HepG2 (cell line): ENCODE data around the gene RNASE4. TPM values are rescaled to one million over a fixed set of nuclear protein-coding genes. Genes with fewer than 3 reads are reported as not detected.

Experiments
- CEBPB ChIP-seq: IDR thresholded peaks from 2 replicates; pipeline ENCODE4 v1.6.1; 2011; ENCODE audit warnings: low read depth, low read length, improper control_type of control experiment, borderline replicate concordance
- CENPT ChIP-seq: sonication (generic); formaldehyde crosslinking; IDR thresholded peaks from 2 replicates; pipeline ENCODE4 v1.8.0; 2022; ENCODE audit warnings: low read depth, mild to moderate bottlenecking, moderate library complexity, missing genetic modification reagents
- HBP1 ChIP-seq: IDR thresholded peaks from 2 replicates; pipeline ENCODE4 v1.6.1; 2016; ENCODE audit warnings: low read depth, control low read depth
- HCFC1 ChIP-seq: fragments of 150-350 bp; IDR thresholded peaks from 2 replicates; pipeline ENCODE4 v1.6.1; 2014; ENCODE audit warnings: low read depth, low read length
- KAT2B ChIP-seq: fragments of 150-350 bp; IDR thresholded peaks from 2 replicates; pipeline ENCODE4 v1.6.1; 2014; ENCODE audit warnings: low read depth, low read length, borderline replicate concordance
- KMT2A ChIP-seq: sonication (generic); formaldehyde crosslinking; IDR thresholded peaks from 2 replicates; pipeline ENCODE4 v1.4.0; 2020; ENCODE audit warnings: missing genetic modification reagents
- MBD4 ChIP-seq: IDR thresholded peaks from 2 replicates; pipeline ENCODE4 v1.6.1; 2012; ENCODE audit warnings: low read length, inconsistent platforms, borderline replicate concordance
- MBNL3 ChIP-seq: fragments of 250-450 bp; sonication (Bioruptor Pico); conservative IDR thresholded peaks from 2 replicates; pipeline ENCODE4 v1.8.0; 2022; ENCODE audit warnings: mild to moderate bottlenecking, inconsistent platforms
- NRL ChIP-seq: sonication (generic); formaldehyde crosslinking; IDR thresholded peaks from 2 replicates; pipeline ENCODE4 v1.5.0; 2020; ENCODE audit warnings: missing genetic modification reagents, mild to moderate bottlenecking, moderate library complexity, borderline replicate concordance
- SATB2 ChIP-seq: sonication (generic); formaldehyde crosslinking; IDR thresholded peaks from 2 replicates; pipeline ENCODE4 v1.5.0; 2020; ENCODE audit warnings: missing genetic modification reagents
- SNAI1 ChIP-seq: sonication (generic); formaldehyde crosslinking; IDR thresholded peaks from 2 replicates; pipeline ENCODE4 v1.5.0; 2020; ENCODE audit warnings: mild to moderate bottlenecking, missing genetic modification reagents, borderline replicate concordance
- THAP11 ChIP-seq: IDR thresholded peaks from 2 replicates; pipeline ENCODE4 v1.6.1; 2016; ENCODE audit warnings: missing biosample characterization, missing genetic modification reagents
- TSC22D2 ChIP-seq: sonication (generic); formaldehyde crosslinking; IDR thresholded peaks from 2 replicates; pipeline ENCODE4 v1.5.1; 2020; ENCODE audit warnings: missing genetic modification reagents, mild to moderate bottlenecking, borderline replicate concordance
- XRCC5 ChIP-seq: fragments of 200-400 bp; formaldehyde crosslinking; optimal IDR thresholded peaks from 2 replicates; pipeline ENCODE3; 2017; ENCODE audit warnings: mild to moderate bottlenecking, low read length
- ZNF441 ChIP-seq: sonication (generic); formaldehyde crosslinking; IDR thresholded peaks from 2 replicates; pipeline ENCODE4 v1.7.0; 2021; ENCODE audit warnings: missing genetic modification reagents, borderline replicate concordance
- ZNF558 ChIP-seq: sonication (generic); formaldehyde crosslinking; IDR thresholded peaks from 2 replicates; pipeline ENCODE4 v1.9.0; 2022; ENCODE audit warnings: mild to moderate bottlenecking, missing genetic modification reagents, borderline replicate concordance
- ZNF607 ChIP-seq: sonication (generic); formaldehyde crosslinking; IDR thresholded peaks from 2 replicates; pipeline ENCODE4 v1.5.1; 2020; ENCODE audit warnings: missing genetic modification reagents, mild to moderate bottlenecking, borderline replicate concordance
- ZNF768 ChIP-seq: sonication (generic); formaldehyde crosslinking; IDR thresholded peaks from 2 replicates; pipeline ENCODE4 v1.4.0; 2020; ENCODE audit warnings: missing genetic modification reagents
- ZNF772 ChIP-seq: sonication (generic); formaldehyde crosslinking; IDR thresholded peaks from 2 replicates; pipeline ENCODE4 v1.5.0; 2020; ENCODE audit warnings: mild to moderate bottlenecking, missing genetic modification reagents
- polyA plus RNA-seq, 8 experiments: library from polyadenylated mRNA; depleted of rRNA in 3 of 8; stranded (reverse) in 7 of 8; unstranded in 1 of 8; fragments of >200 nt; fragmentation: Illumina TruSeq in 4 of 8; extraction: Trizol in 4 of 8; gene quantifications; 2 replicates each; pipeline versions ENCODE4 v1.2.1 to v1.2.3, GENCODE V29; 2011 to 2016; ENCODE audit warnings: low read depth in 4 of 8, missing spikeins in 1 of 8, mixed read lengths in 1 of 8; ENCODE audit not compliant: insufficient read depth in 1 of 8
- total RNA-seq, 5 experiments: library from RNA; depleted of rRNA; stranded (reverse); fragments of >200 nt; fragmentation: Illumina TruSeq; extraction: Trizol; gene quantifications; 2 replicates each; pipeline ENCODE4 v1.2.3, GENCODE V29; 2016; ENCODE audit warnings: low read depth in 1 of 5
- TF ChIP-seq, protein P1 (sequence below): sonication (generic); IDR thresholded peaks from 2 replicates; pipeline ENCODE4 v1.6.1; 2016; ENCODE audit warnings: low read depth, borderline replicate concordance
- TF ChIP-seq, protein P2 (sequence below): sonication (generic); formaldehyde crosslinking; conservative IDR thresholded peaks from 2 replicates; pipeline ENCODE4 v1.4.0; 2020; ENCODE audit warnings: missing genetic modification reagents

RNASE4 gene
- total and polyA plus RNA-seq, 2 of the 13 experiments (the other 11 are each of a cell fraction or from before 2014, with no cell fraction given), result 109 to 983 TPM

GRCh38 chr14:20682435-20683124, 1.8 kb upstream of the RNASE4 start (continued):
- TF ChIP-seq ZNF558 (peak; percentile 21; the same call in 1 of the 2 replicates), ZNF607 (CRISPR knock-in tag) (peak; percentile 79), SATB2 (CRISPR knock-in tag) (no peak), ZNF768 (CRISPR knock-in tag) (peak; percentile 62; the same call in 1 of the 2 replicates), HCFC1 (peak; percentile 9; the same call in 1 of the 2 replicates), ZNF772 (CRISPR knock-in tag) (peak; percentile 79; the same call in 1 of the 2 replicates), MBNL3 (CRISPR knock-in tag) (no peak), HBP1 (CRISPR knock-in tag) (peak; percentile 26; the same call in 1 of the 2 replicates), CENPT (peak; percentile 25; the same call in 1 of the 2 replicates), KMT2A (CRISPR knock-in tag) (0 out of 2 replicates have a peak, but pooled peaks have one; percentile 0), ZNF441 (0 out of 2 replicates have a peak, but pooled peaks have one; percentile 64), MBD4 (no peak), TSC22D2 (CRISPR knock-in tag) (peak; percentile 35; the same call in 1 of the 2 replicates), CEBPB (peak; percentile 74), SNAI1 (no peak), NRL (peak; percentile 84; the same call in 1 of the 2 replicates), XRCC5 (peak; percentile 25), KAT2B (no peak), THAP11 (CRISPR knock-in tag) (peak; percentile 36; the same call in 1 of the 2 replicates)
- TF ChIP-seq, protein P1, sequence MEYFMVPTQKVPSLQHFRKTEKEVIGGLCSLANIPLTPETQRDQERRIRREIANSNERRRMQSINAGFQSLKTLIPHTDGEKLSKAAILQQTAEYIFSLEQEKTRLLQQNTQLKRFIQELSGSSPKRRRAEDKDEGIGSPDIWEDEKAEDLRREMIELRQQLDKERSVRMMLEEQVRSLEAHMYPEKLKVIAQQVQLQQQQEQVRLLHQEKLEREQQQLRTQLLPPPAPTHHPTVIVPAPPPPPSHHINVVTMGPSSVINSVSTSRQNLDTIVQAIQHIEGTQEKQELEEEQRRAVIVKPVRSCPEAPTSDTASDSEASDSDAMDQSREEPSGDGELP, result no peak
- TF ChIP-seq, protein P2, sequence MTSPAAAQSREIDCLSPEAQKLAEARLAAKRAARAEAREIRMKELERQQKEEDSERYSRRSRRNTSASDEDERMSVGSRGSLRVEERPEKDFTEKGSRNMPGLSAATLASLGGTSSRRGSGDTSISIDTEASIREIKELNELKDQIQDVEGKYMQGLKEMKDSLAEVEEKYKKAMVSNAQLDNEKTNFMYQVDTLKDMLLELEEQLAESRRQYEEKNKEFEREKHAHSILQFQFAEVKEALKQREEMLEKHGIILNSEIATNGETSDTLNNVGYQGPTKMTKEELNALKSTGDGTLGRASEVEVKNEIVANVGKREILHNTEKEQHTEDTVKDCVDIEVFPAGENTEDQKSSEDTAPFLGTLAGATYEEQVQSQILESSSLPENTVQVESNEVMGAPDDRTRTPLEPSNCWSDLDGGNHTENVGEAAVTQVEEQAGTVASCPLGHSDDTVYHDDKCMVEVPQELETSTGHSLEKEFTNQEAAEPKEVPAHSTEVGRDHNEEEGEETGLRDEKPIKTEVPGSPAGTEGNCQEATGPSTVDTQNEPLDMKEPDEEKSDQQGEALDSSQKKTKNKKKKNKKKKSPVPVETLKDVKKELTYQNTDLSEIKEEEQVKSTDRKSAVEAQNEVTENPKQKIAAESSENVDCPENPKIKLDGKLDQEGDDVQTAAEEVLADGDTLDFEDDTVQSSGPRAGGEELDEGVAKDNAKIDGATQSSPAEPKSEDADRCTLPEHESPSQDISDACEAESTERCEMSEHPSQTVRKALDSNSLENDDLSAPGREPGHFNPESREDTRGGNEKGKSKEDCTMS (CRISPR knock-in tag), result no peak
